Psoas muscle (tissue), 8 donors: ENCODE data around the gene SIX2. TPM values are rescaled to one million over a fixed set of nuclear protein-coding genes. Genes with fewer than 3 reads are reported as not detected.

Source experiments
- ATAC-seq, 4 donors: fragments of 200-7000 bp; cut with Tn5 transposase; one replicate each; pipeline ENCODE4 v1.9.1; 2020; ENCODE audit warnings: moderate library complexity in 3 of 4, mild to moderate bottlenecking in 2 of 4
- DNase-seq, 2 donors: peaks; one replicate each; pipeline ENCODE4 v3.0.0-alpha.2; 2020
- H3K27ac ChIP-seq: fragments of 200-600 bp; one replicate; pipeline ENCODE4 v1.8.0; 2022
- H3K27me3 ChIP-seq, 3 donors: fragments of 200-600 bp in 1 of 3; one replicate each; pipeline versions ENCODE4 v1.6.1 to v1.8.0; 2013 to 2022; ENCODE audit warnings: low read length in 2 of 3, mild to moderate bottlenecking in 2 of 3, moderate library complexity in 1 of 3; ENCODE audit not compliant: insufficient read depth in 3 of 3
- H3K36me3 ChIP-seq, 2 donors: fragments of 200-600 bp in 1 of 2; one replicate each; pipeline versions ENCODE4 v1.6.1 to v1.8.0; 2013 to 2022; ENCODE audit warnings: low read depth in 1 of 2, mild to moderate bottlenecking in 1 of 2, moderate library complexity in 1 of 2; ENCODE audit not compliant: insufficient read depth in 1 of 2
- H3K4me1 ChIP-seq: fragments of 200-600 bp; one replicate; pipeline ENCODE4 v1.8.0; 2022
- H3K4me3 ChIP-seq: fragments of 200-600 bp; one replicate; pipeline ENCODE4 v1.8.0; 2022; ENCODE audit warnings: mild to moderate bottlenecking
- H3K9me3 ChIP-seq: fragments of 200-600 bp; one replicate; pipeline ENCODE4 v1.8.0; 2022
- CTCF ChIP-seq: fragments of 200-600 bp; IDR thresholded peaks from one replicate; pipeline ENCODE4 v1.8.0; 2022; ENCODE audit warnings: antibody characterized with exemption
- WGBS, 3 donors: extraction: QIAGEN DNeasy Blood & Tissue Kit; methylation state at CpG; one replicate each; pipeline versions ENCODE4 v1.1.6 to v1.1.7; 2013; 5-methylcytosine and 5-hydroxymethylcytosine counted together
- intact Hi-C, 2 donors: fragments of 100-400 bp; cut with DNase I; formaldehyde crosslinking; loops; one replicate each; pipeline versions ENCODE4 v1.11.0 to v1.14.2; 2022
- polyA plus RNA-seq, 3 donors: library from polyadenylated mRNA; stranded (reverse); fragments of 200-250 nt; gene quantifications; one replicate each; pipeline ENCODE4 v1.2.3, GENCODE V29; 2013
- total RNA-seq, 4 donors: library from RNA; stranded (reverse); fragmentation: NEBNext Ultra II Directional in 2 of 4; extraction: Animal tissue kit (Norgen Biotek cat#: 25700) in 2 of 4; gene quantifications; one replicate each; pipeline versions ENCODE4 v1.2.1 to v1.2.4, GENCODE V29; 2021 to 2023
- donor health status: healthy with polysubstance abuse.
- donor health status: DM: no; HTN: no; CAD: no; lungs with moderate emphysema.
- donor health status: Bipolar disorder and iron deficiency.
- donor health status: healthy.
- donor health status: DM: yes; HTN: yes; CAD: no.
- donor health status: DM: no; HTN: no; CAD: no.
- donor health status: DM: no; HTN: no; CAD: no.
- donor health status: DM: yes; HTN: yes; CAD: no.

The SIX2 gene
- total and polyA plus RNA-seq, 7 donors: 16.6 to 50.8 (median 30.4) TPM

- WGBS, 3 donors: 69 to 77% (median 74%) methylated on average over 9 of the region's 9 CpGs
- no peaks in the 10 kb centered on the region for H3K9me3 ChIP-seq
- H3K36me3 ChIP-seq: no peaks in the 10 kb centered on the region
- H3K4me1 ChIP-seq: no peaks in the 10 kb centered on the region
- ATAC-seq: no peak
- H3K4me3 ChIP-seq: no peak overlapping the region
- H3K27me3 ChIP-seq: peaks cover 0 to 5% (median 0%) of the 10 kb centered on the region in 3 donors
- H3K27ac ChIP-seq: no peak overlapping the region
- DNase-seq: no peak
- TF ChIP-seq CTCF: no peak
- intact Hi-C loops: loop anchor here (2.0 to 10.0 kb wide), 2 partner anchors 181 to 511 kb away; no protein-coding TSS in a partner anchor
Measured at GRCh38 chr2:44983836-44984604, 25.2 kb downstream of the SIX2 start.

GRCh38 chr2:44981714-44982108 lies 27.5 kb downstream of the SIX2 start:
- no peak overlapping the region for H3K4me3 ChIP-seq
- no peaks in the 10 kb centered on the region for H3K27me3 ChIP-seq
- H3K27ac ChIP-seq: no peak overlapping the region
- peak; percentile 84 to 99 (median 90) for ATAC-seq
- no peaks in the 10 kb centered on the region for H3K4me1 ChIP-seq
- intact Hi-C loops: loop anchor here (1.0 to 10.0 kb wide), 3 partner anchors 183 to 513 kb away; no protein-coding TSS in a partner anchor
- H3K36me3 ChIP-seq: no peaks in the 10 kb centered on the region
- WGBS, 3 donors: 10 to 13% (median 12%) methylated on average over 14 of the region's 14 CpGs
- peak; percentile 91 for TF ChIP-seq CTCF
- peak; percentile 71 to 84 for DNase-seq
- H3K9me3 ChIP-seq: no peaks in the 10 kb centered on the region

- intact Hi-C loops: loop anchor here in 1 of 2 donors (1.0 to 10.0 kb wide), 2 partner anchors 184 to 513 kb away; no protein-coding TSS in a partner anchor
- ATAC-seq (peak; percentile 11 to 28 (median 24)), DNase-seq (no peak)
- no peak overlapping the region for H3K27ac ChIP-seq
- H3K9me3 ChIP-seq: no peaks in the 10 kb centered on the region
- no peaks in the 10 kb centered on the region for H3K27me3 ChIP-seq
- TF ChIP-seq CTCF: no peak
- no peaks in the 10 kb centered on the region for H3K4me1 ChIP-seq
- no peaks in the 10 kb centered on the region for H3K36me3 ChIP-seq
- WGBS, 3 donors: 50 to 63% (median 62%) methylated on average over 9 of the region's 9 CpGs
- no peak overlapping the region for H3K4me3 ChIP-seq
Measured at GRCh38 chr2:44980751-44981713, 28.2 kb downstream of the SIX2 start.

GRCh38 chr2:44979581-44979980 lies 29.7 kb downstream of the SIX2 start:
- ATAC-seq: no peak
- peaks cover 0 to 2% (median 0%) of the 10 kb centered on the region in 3 donors for H3K27me3 ChIP-seq
- WGBS, 3 donors: 79 to 86% (median 79%) methylated on average over 10 to 11 of the region's 11 CpGs
- no peaks in the 10 kb centered on the region for H3K4me1 ChIP-seq
- no peaks in the 10 kb centered on the region for H3K9me3 ChIP-seq
- DNase-seq: no peak
- no peaks in the 10 kb centered on the region for H3K36me3 ChIP-seq
- intact Hi-C loops: no loop called here
- TF ChIP-seq CTCF: no peak
- H3K4me3 ChIP-seq: no peak overlapping the region
- H3K27ac ChIP-seq: no peak overlapping the region
